ENCODE data around the gene RIMKLA.

The RIMKLA gene

DNA sequence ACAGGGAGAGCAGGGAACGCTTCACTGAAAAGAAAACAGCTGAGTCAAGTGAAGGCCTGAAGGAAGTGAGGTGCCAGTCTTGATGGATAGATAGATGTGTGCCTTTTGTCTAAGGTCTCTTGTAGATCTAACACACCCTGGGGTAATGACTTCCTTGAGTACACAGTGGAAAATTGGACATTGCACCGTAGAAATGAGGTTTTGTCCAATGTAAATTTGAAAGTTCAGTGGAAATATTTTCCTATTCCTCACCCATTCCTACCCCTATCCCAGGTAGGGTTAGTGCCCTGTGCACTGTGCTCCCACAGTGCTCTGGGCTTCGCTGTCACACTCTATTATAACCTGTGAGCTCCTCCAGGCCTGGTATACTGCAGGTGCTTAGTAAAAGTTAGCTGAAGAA lies 50.9 kb downstream of the RIMKLA start:
- no peak for DNase-seq

DNA sequence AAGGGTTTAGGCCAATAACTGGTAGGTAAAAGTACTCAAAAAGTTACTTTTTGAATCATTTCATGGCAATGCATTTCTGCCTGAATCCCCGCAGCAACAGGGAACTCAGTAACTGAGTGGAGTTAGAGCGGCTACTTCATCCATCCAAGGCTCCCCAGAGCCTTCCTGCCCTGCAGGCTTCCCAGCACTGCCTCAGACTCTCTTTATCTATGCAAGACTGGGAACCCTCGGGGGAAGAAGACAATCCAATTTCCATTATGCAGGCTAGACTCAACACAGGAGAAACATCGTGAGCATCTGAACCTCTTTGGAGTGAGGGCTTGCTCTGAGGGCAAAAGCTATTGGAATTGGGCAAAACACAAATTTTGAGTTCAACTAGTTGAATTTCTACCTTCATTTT lies 52.1 kb downstream of the RIMKLA start:
- no peak for DNase-seq

DNA sequence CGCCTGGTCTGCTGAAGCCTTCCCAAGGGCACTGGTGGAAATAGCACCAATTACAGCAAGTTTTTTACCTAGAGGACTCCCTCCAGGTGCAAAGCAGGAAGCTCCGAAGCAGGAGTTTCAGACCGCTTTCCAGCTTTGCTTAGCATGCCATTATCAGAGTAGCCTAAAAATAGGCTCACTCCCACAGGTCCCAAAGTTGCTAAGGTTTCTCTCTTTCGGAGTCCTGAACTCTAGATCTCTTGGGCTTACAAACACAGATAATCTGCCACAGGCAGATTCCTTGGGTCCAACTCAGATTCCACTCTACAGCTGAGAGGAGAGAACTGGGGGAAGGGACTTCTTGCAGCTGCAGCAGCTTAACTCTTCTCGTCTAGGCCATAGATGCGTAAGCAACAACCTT lies 52.8 kb downstream of the RIMKLA start:
- no peak for DNase-seq

DNA sequence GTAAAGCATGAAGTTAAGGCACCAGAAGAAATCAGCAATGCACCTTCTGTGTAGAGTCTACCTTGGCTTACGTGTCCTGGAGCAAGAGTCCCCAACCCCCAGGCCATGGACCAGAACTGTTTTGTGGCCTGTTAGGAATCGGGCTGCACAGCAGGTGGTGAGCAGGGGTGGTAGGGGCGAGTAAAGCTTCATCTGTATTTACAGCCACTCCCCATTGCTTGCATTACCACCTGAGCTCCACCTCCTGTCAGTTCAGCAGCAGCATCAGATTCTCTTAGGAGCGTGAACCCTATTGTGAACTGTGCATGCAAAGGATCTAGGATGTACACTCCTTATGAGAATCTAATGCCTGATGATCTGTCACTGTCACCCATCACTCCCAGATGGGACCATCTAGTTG lies 53.7 kb downstream of the RIMKLA start:
- no peak for DNase-seq

DNA sequence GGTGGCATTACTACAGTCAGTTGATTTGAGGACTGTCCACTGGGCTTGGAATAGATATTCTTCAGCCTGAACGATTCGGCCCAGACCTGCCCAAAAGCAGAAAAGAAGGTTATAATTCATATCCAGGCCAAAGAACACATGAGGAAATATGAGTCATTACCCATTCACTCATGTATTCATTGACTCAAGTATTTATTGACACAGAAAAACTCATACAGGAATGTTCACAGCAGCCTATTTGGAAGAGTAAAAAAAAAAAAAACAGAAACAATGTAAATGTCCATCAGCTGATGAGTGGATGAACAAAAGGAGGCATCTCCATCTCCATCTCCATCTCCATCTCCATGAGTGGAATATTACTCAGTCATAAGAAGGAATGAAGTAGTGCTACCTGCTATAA lies 59.3 kb downstream of the RIMKLA start:
- no peak for DNase-seq

DNA sequence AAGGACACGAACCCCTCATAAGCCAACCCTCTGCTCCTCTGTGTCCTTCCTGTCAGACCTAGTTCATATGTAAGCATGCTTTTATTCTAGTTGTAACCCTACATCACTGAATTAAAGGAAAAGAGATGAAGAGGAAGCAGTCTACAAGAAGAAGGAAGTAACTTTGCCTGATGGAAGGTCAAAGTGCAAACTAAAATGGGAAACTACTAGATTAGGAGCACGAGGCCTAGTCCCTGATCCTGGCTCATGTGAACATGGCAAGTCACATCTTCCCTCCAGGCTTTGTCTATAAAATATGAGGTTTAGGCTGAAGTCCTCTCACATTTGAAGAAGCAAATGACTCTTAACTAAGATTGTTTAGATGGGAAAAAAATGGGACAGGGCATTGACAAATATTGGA lies 62.1 kb downstream of the RIMKLA start:
- DNase-seq = no peak

DNA sequence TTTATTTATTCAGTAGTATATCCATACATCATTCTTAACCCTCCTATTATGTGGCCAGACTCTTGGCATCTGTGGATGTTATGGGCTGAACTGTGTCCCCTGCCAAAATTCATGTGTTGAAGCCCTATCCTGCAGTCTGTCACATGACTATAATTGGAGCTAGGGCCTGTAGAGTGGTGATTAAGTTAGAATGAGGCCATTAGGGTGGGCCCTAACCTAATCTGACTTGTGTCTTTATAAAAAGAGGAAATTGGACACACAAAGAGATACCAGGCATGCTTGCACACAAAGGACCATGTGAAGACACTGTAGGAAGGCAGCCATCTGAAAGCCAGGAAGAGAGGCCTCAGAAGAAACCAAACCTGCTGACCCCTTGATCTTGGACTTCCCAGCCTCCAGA lies 68.7 kb downstream of the RIMKLA start:
- DNase-seq = no peak

DNA sequence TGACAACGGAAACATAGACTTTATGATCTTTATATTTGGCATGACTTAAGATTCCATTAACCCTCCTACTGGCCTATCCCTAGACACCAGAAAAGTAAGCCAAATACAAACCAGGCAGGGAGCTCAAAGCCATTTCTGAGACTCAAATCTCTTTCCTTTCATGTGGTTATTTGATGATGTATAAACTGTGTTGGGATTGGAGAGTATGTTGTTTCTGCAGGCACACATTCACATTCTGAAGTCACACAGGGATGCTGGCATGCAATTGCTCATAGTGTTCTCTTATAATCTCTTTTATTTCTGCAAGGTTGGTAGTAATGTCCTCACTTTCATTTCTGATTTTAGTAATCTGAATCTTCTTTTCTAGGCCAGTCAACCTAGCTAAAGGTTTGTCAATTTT lies 69.5 kb downstream of the RIMKLA start:
- DNase-seq = peak; percentile 59

DNA sequence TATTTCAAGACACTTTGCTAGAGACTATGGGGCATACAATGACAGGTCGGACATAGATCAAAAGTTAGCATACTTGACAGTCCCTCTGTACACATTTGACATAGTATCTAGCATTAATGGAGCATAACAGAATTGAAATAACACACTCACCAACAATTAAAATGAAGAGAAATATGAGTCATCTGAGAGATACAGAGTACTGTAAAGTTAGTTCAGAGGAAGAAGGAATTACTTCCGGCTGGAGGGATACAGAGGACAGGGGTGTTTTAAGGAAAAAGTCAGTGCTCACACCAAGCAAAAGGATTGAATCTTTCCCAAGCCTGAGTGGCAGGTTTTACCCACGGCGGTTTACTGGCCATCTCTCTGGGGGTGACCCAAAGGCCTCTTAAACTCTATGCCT lies 72.8 kb downstream of the RIMKLA start:
- no peak for DNase-seq

DNA sequence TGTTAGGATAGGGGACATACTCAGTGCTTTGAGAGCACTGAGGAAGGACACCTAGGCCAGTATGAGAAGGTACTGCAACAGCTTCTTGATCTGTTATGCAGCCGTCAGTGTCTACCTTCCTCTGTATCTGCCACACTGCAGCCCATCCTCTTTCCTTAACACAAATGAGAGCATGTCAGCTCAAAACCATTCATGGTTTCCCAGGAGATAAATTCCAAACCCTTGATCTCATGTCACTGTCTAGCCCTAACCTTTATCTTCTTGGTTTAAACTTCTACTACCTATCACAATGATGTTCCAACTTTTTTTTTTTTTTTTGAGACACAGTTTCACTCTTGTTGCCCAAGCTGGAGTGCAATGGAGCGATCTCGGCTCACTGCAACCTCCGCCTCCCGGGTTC lies 73.8 kb downstream of the RIMKLA start:
- no peak for DNase-seq

DNA sequence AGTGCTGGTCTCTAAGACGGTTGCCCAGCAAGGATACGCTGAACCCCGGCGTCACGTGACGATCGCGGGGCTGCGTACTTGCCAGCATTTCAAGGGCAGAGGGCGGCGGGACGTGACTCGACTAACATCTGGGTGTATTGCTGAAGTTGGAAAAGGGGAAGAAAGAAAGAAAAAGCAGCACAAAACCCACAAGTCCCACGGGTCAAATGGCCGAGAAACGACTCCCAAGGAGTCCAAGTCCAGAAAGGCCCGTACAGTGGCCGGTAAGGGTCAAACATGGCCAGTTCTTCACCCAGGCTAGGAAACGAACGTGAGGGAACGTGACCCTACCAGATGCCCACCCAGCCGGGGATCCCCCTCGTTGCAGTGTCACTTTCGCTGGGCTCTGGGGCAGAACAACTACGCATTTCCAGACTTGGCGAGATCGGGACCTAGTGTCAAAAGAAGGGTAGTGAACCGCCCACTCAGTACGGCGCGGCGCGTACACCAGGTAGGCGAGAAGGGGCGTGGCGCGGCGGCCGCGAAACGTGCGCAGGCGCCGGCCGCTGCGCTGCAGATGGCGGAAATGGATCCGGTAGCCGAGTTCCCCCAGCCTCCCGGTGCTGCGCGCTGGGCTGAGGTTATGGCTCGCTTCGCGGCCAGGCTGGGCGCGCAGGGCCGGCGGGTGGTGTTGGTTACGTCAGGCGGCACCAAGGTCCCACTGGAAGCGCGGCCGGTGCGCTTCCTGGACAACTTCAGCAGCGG lies 75.6 kb downstream of the RIMKLA start, which contains the start of the genes PPCS and ZMYND12:
PPCS (plus strand) TSS at position 534 of the 744 bp plus-strand sequence; CDS start at position 557, 23 bp downstream.
ZMYND12 (minus strand) TSS at position 13 of the 744 bp plus-strand sequence. CDS start 25 bp downstream, outside the sequence.
- DNase-seq = peak; percentile 91

DNA sequence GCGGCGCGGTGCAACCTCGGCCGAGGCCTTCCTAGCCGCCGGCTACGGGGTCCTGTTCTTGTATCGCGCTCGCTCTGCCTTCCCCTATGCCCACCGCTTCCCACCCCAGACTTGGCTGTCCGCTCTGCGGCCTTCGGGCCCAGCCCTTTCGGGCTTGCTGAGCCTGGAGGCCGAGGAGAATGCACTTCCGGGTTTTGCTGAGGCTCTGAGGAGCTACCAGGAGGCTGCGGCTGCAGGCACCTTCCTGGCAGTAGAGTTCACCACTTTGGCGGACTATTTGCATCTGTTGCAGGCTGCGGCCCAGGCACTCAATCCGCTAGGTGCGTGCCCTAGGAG lies 76.1 kb downstream of the RIMKLA start:
- peak; percentile 72 for DNase-seq

DNA sequence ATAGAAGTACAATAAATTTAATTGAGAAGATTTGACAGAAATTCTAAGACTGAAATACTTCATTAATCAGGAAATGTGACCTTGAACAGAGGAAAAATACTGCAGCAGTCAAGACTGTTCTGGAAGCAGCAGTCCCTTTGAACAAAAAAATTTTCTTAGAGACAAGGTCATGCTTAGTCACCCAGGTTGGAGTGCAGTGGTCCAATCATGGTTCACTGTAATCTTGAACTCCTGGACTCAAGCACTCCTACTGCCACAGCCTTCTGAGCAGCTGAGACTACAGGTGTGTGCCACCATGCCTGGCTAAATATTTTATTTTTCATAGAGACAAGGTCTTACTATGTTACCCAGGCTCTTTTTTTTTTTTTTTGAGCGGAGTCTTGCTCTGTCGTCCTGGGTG lies 80.6 kb downstream of the RIMKLA start:
- no peak for DNase-seq

DNA sequence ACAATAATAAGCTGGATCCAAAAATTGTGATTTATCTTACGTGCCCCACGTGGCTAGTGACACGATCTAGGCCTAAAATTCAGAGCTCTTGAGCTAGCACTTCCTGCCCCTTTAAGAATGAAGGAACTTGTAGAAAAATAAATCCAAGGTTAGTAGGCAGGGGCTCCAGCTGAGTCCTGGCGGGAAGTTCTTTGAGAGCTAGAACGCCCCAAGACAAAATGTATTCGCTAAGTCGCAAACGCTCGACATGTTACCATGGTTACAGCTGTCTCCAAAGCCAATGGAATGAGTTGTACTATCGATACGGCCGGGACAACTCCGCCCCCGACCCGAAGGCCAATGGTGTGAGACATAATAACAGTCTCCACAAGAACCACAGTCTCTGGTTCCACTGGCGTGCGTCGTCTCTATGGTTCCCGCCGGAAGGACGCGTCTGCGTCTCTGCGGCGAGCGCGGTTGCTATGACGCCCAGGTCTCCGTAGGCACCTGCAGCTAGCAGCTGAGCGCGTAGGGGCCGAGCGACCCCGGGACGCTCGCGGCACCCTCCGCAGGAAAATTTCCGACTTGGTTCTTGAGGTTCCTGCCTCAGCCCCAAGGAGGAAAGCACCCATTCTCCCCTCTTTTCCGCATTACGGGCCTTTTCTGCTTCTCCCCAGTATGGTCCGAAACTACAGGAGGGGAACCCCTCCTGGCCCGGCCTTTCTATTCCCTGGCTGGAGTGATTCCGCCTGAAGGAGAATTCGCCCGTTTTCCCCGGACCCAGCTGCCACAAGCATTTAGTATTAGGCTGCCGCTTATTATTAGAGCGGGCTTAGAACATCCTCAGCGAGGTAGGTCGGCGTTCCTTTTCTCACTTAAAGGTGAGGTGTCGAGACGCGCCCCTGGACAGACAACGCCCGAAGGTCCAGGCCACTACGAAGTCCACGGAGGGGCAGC lies 82.5 kb downstream of the RIMKLA start, which contains the start of gene CCDC30:
CCDC30 (plus strand) TSS at position 459 of the 936 bp plus-strand sequence. CDS start 17,266 bp downstream, outside the sequence.
- DNase-seq = peak; percentile 98

DNA sequence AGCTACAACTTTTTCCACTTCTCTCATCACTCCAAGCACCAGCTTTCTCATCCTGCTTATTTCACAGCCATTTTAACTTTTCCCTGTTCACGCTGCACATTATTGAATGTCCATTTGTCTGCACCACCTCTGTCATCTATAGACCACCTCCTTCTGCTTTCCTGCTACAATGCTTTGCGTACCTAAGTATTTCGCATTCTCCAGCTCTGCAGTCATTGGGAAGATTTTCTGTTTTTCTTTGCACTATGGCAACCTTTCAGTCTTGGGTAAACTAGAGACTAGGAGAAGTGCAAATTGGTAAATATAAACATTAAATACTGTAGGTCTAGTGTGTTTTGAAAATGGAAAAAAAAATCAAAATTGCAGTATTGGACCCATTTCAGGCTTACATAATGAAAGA lies 83.3 kb downstream of the RIMKLA start:
- no peak for DNase-seq

DNA sequence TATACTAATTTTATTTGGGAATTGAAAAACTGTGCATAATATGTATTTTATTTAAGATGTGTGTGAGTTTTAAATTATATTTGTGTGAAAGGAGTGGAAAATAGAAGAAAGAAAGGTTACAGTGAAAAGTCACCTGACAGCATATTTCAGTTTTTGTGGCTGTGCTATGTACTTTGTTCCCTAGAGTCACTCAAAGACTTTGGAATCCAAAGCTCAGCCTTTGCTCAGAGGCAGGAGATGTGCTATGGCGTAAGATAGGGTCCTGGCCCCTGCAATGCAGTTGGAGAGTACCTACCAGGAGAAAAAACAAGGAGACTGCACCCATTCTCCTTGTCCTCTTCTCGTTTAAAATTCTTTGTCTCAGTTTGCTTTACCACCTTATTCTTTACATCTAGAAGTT lies 85.4 kb downstream of the RIMKLA start:
- DNase-seq = no peak

DNA sequence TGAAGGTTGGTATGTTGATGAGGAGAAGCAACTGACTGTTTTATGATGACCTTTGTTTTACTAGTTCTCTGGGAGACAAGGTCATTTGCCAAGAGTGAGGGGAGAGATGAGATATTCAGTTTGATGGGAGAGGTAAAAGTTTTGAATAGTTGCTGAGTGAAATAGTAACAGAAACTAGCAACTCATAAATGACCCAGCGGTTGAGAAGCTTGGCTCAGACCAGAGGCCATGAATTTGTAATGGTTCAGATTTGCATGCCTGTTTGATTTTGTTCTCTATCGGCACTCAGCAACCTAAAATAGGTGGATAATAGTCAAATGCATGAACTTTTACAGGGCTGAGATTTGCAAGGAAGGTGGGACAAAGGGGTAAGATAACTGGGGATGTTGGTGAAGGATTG lies 89.1 kb downstream of the RIMKLA start:
- peak; percentile 5 for DNase-seq

Data from activated CD4-positive, alpha-beta T cell treated with anti-CD3 and anti-CD28 coated beads, Interleukin-2, amount 50 U/mL, for 16 hours (primary cell).